ENCODE measurements around the gene PPP1R9A.

DNA sequence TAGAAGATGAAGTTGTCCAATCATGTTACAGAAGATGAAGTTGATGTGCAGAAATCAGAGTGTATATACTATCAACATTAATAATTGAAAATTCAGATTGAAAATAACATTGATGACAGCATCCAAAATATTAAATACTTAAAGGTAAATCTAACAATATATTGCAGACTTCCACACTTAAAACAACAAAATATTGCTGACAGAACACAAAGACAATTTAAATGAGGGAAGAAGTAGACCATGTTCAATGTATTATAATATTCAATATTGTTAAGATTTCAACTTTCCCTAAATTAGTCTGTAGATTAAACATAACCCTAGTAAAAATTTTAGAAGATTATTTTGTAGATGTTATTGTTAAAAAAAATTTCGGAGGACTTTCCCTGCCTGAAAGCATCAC is 265.0 kb downstream of the PPP1R9A start:
- TF ChIP-seq, protein P1, sequence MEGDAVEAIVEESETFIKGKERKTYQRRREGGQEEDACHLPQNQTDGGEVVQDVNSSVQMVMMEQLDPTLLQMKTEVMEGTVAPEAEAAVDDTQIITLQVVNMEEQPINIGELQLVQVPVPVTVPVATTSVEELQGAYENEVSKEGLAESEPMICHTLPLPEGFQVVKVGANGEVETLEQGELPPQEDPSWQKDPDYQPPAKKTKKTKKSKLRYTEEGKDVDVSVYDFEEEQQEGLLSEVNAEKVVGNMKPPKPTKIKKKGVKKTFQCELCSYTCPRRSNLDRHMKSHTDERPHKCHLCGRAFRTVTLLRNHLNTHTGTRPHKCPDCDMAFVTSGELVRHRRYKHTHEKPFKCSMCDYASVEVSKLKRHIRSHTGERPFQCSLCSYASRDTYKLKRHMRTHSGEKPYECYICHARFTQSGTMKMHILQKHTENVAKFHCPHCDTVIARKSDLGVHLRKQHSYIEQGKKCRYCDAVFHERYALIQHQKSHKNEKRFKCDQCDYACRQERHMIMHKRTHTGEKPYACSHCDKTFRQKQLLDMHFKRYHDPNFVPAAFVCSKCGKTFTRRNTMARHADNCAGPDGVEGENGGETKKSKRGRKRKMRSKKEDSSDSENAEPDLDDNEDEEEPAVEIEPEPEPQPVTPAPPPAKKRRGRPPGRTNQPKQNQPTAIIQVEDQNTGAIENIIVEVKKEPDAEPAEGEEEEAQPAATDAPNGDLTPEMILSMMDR (IDR thresholded peaks at IDR 0.05) = no peak
- no peak for TF ChIP-seq POLR2A (IDR thresholded peaks at IDR 0.05)
- no peak for TF ChIP-seq EP300 (IDR thresholded peaks at IDR 0.05)
- TF ChIP-seq POLR2AphosphoS5 (IDR thresholded peaks at IDR 0.05) = no peak

Data from sigmoid colon (tissue), 4 donors.